KG1 (cell line): ENCODE results near the gene CCNYL1.
"Not testable (repeated sequence)": the region's sequence is repeated elsewhere in the genome, so short reads cannot be mapped to it uniquely, and the experiment has no call there.

Experiments used
- DNase-seq: peaks from one replicate; lab custom pipeline; 2025; lab: John Stamatoyannopoulos, UW

Gene CCNYL1

DNA sequence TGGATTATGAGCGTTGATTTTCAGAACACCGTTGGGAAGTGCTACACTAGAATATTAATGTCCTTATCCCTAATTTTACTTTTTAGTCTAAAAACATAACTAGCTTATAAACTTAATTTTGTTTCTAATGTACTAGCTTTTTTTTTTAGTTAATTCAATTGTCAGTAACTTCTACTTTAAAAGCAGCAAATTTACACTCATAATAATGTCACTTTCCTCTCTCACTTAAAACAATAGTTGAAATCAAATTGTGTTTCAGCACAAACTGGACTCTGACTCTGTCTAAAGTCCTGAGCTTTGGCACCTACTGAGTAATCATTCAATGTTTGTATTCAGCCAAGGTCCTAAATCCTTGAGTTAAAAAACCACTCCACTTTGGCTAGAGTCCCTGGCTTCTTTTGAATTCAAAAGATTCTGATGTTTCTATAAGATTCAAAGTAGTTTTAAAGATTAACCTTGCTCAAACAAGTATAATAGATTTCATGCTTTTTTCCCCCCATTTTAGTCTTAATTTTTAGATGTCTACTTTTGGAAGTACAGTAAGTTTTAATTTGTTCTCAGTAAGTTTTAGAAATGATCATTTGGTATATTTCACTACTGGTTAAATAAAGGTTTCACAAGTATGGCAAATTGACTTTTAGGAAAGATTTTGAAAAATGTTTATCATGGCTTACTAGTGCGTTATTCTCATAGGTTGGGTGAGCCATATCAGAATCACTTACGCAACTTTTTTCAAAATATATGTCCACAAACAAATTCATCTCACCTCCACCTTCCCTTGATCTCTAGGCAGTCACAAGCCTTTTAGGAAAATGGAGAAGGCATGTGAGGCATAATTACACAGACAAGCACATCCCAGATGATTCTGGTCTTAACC is 23.4 kb downstream of the CCNYL1 start:
- DNase-seq = no peak

DNA sequence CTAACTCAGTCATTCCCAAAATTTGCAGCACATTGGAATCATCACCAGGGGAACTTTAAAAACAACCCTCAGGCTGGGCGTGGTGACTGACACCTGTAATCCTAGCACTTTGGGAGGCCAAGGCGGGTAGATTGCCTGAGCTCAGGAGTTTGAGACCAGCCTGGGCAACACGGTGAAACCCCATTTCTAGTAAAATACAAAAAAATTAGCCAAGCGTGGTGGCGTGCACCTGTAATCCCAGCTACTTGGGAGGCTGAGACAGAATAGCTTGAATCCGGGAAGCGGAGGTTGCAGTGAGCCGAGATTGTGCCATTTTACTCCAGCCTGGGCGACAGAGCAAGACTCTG is 24.0 kb downstream of the CCNYL1 start:
- not testable (repeated sequence) for DNase-seq

DNA sequence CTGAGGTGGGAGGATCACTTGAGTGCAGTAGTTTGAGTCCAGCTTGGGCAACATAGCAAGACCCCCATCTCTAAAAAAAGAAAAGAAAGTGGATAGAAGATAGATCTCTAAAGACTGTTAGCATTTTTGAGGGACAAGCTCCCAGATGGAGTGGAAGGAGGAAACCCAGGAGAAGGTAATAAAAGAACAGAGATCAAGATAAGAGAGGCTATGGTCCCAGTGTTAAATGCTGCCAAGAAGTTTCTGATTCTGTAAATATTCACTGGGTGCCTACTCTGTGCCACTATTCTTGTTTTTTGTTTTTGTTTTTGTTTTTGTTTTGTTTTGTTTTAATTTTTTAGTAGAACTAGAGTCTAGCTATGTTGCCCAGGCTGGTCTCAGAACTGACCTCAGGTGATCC is 32.1 kb downstream of the CCNYL1 start:
- no peak for DNase-seq

DNA sequence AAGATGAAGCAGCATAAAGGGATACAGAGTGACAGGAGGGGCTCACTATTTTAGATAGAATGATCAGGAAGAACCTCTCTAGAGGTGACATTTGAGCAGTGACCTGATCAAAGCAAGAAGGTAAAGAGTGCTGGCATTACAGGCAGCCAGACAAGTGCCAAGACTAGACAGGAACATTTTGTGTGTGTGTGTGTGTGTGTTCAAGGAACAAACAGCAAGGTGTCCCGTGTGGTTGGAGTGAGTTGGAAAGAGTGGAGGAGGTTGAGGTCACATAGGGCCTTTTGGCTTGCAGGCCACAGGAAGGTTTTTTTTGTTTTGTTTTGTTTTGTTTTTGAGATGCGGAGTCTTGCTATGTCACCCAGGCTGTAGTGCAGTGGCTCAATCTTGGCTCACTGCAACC is 32.6 kb downstream of the CCNYL1 start:
- DNase-seq = no peak

DNA sequence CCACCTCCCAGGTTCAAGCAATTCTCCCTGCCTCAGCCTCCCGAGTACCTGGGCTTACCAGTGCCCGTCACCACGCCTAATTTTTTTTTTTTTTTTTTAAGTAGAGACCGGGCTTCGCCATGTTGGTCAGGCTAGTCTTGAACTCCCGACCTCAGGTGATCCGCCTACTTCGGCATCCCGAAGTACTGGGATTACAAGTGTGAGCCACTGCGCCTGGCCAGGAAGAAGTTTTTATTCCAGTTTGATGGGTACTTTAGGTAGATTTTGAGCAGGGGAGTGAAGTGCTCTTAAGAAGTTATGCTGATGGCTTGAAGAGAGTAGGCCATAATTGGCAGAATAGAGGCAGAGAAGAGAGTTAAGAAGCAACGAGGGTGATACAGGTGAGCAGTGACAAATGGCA is 33.0 kb downstream of the CCNYL1 start:
- DNase-seq = no peak

DNA sequence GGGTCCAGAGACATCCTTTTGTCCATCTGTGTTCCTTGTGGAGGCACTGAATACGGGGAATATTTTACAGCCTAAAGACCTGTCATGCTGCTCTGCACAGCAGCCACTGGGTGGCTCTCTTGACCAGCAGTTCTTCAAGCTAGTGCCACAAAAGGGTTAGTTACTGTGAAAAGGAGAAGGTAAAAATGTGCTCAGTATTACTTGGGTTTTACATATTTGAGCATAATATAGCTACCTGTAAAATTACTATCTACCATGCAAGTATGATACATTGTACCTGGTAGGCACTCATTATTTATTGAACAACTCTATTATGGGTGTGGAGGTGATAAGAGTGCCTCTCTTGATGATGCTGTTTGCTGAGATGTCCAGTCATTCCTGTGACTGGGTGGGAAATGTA is 34.7 kb downstream of the CCNYL1 start:
- peak; percentile 30 for DNase-seq

DNA sequence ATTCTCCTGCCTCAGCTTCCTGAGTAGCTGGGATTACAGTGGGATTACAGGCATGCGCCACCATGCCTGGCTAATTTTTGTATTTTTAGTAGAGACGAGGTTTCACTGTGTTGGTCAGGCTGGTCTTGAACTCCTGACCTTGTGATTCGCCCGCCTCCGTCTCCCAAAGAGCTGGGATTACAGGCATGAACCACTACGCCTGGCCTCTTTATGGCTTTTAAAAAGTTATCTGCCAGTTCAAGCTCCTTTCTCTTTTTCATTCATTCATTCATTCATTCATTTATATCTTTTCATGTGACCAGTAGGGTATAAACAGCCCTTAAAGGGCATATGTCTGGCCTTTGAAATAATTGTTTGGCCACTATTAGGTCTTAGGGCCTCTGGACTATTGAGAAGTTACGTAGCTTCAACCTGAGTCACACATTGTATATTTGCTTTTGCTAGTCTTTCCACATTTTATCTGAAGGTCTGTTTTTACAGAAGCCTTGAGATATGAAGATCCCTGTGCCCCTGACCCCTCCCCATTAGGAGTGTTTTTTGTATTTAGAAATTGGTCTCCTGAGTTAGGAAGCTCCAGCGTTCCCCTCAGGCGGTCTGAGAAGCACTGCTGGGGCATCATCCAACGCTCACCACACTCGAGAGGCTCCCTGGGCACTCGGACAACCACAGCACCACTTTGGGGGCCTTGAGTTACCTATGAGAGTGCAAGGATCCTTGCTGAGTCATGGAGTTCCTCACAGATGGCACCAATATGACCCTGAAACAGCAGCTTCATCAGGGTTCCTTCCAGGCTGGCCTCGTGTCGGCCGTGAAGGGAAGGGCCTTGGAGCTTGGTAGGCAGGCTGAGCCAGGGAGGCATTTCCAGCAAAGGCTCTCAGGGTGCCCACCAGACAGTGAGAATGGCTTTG is 36.5 kb downstream of the CCNYL1 start:
- no peak for DNase-seq

DNA sequence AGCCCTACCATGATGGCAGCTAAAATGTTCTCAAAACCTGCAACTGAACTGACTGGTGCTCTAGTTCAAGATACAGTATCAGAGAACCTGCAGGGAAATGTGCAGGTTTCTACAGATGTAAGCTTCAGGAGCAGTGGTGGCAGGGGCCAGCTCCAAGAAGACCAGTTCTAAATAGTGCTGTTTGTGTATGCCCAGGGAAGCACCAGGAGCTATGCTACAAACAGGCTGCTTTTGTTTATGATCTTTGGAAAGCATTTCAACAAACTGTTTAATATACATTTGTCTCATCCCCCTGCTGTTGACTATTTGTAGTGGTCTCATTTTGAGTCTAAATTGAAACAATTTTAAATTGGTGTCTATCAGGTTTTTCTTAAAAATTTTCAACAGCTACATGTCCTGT is 37.6 kb downstream of the CCNYL1 start:
- DNase-seq = no peak

DNA sequence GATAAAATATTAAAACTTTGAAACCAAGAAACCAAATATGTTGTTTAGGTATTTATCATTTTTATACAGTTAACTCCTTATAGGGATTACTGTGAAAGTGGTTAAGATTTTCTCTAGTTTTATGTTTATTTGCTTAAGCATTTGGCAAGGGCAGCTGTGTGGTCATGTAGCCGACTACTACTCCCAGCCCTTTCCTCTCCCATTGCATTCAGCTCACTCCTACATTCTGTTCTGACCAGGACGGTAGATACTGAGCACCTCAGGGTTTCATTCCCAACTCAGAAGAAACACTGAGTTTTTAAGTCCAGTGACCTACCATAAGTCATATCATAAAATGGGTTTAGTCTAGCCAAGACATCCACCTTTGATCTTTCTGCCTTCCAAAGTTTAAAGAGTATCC is 38.4 kb downstream of the CCNYL1 start:
- no peak for DNase-seq

DNA sequence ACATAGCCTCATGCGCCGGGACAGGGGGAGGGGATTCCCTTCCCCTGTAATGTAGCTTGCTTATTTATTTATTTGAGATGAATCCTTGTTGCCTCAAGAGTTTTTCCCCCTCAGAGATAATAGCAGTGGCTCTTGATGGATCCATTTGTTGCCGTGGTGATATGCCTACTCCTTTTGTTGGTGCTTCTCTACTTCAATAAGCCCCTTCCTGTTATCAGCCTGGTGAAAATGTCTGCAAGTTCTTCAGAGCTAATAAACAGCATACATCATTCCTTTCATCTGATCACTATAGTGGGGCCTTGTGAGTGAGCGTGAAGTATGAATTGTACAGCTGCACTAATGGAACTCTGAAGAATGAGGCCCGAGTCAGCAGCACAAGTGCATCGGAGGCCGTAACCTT is 38.9 kb downstream of the CCNYL1 start:
- DNase-seq = no peak

DNA sequence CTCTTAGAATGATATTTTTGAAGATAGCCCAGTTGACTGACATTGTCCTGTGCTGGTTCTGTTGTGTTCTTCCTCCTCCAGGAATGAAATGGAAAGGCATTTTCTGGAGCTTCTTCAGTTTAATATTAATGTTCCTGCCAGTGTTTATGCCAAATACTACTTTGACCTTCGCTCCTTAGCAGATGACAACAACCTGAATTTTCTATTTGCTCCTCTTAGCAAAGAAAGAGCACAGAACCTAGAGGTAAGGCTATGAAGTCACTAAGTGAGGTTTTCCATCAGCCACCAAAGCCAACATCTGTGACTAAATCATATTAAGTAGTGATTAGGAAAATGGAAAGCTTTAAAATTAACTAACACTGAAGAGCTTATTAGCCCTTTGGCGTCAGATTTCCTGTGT is 39.4 kb downstream of the CCNYL1 start:
- DNase-seq = no peak

DNA sequence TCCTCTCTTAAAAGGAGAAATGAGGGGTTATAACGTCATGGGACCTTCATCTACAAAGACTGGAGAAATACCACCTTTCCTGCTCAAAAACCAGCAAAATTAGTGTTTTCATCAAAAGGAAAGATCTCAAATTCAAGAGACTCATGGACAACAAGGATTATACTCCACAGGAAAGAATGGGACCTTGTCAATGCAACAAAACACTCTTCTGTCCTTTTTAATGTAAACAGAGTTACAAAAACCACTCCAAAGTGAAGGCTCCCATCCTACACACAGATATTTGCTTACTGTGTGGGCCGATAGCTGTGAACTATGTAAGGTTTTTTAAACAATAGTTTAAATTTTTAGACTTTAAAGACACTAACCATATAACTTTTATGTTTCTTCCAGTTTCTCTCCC is 42.2 kb downstream of the CCNYL1 start:
- not testable (repeated sequence) for DNase-seq

DNA sequence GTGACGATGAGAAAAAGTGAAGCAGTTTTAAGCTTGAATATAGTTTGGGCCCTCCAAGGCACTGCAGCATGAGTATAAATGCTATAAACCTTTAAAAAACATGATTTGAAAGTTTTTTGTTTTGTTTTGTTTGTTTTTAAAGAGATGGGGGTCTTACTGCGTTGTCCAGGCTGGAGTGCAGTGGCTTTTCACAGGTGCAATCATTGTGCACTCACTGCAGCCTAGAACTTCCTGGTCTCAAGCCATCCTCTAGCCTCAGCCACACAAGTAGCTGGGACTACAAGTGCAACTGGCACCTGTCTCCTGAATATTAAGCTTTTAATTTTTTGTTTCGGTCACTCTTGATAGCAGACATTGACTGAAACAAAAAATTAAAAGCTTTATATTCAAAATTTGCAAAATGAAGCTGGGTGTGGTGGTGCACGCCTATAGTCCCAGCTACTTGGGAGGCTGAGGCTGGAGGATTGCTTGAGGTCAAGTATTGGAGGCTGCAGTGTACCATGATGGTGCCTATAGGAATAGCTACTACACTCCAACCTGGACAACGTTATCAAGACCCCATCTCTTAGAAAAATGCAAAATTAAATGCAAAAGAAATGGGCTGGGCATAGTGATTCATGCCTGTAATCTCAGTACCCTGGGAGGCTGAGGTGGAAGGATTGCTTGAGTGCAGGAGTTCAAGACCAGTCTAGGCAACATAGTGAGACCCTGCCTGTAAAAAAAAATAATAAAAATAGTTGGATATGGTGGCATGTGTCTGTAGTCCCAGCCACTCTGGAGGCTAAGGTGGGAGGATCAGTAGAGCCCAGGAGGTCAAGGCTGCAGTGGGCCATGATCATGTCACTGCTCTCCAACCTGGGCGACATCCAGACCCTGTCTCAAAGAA is 43.3 kb downstream of the CCNYL1 start:
- DNase-seq = no peak

DNA sequence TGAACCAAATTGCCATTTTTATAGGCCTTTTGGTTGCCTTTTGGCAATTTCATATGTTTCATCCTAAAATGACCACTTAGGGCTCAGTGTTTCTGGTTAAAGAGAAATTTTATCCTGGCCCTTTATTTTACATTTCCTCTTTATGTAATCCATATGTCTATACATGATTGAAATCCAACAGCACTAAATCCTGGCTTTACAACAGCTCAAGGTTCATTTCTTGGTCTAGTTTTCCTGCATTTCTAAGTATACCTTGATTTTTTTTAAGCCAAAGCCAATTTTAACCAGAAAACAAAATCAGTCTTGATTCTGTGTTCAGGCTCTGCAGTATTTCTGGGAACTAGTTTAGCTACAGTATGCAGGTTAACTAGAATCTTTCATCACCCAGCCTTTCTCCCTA is 46.6 kb downstream of the CCNYL1 start:
- DNase-seq = no peak

DNA sequence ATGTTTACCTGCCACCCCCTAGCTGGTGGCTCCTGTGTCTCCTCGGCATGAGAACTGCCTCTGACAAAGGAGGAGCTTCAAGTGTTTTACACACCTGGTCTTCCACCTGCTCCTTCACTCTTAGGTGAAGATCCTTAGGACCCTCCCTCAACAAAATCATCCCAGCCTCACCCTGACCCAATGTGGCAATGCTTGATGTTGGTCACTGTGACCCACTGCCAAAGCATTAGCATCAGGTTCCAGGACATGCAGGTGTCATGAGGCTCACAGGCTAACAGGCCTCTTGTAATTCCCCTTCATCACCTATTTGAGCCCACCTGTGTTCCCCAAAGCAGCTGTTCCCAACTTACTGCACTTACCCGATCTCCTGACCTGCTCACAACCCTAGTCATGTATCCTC is 48.5 kb downstream of the CCNYL1 start:
- DNase-seq = no peak

DNA sequence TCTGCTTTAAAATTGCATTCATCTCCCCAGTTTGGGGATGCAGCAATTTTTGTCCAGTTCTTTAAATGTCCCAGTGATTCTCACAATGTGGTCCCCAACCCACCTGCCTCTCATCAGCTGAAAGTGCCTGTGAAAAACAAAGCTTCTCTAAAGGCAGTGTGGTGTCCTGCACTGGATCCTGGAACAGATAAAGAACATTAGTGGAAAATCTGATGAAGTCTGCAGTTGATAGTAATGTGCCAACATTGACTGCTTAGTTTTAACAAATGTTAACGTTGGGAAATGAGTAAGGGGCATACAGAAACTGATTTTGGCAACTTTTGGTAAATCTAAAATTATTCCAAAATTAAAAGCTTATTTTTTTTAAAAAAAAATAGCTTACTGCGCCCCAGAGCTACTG is 49.0 kb downstream of the CCNYL1 start:
- no peak for DNase-seq

DNA sequence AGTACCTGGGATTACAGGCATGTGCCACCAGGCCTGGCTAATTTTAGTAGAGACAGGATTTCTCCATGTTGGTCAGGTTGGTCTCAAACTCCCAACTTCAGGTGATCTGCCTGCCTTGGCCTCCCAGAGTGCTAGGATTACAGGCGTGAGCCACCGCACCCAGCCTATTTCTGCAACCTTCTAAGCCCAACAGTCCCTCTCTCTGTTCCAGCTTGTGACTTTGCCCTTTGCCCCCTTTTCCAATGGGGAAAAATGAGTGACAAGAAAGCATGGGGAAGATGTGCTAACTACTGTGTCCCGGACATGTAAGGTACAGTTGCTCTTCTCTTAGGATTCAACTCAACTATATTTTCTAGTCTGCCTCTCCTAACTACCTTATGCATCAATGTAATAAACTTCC is 50.0 kb downstream of the CCNYL1 start:
- DNase-seq = not testable (repeated sequence)

DNA sequence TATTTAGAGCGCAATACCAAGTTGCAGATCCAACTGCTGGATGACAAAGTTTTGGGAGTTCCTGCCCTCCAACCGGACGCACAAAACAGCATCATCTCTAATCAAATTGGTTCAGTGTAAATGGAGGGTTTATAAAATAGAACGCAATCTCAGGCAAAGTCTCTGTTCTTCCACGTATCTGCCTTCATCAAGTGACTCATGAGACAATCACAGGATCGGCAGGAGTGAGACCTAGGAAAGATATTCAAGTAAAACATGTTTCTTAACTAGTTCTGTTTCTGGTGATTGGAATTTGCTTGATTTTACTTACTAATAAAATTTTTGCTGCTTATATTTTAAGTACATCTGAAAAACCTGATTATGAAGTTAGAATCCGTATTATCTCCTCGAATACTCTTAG is 50.7 kb downstream of the CCNYL1 start:
- DNase-seq = no peak

DNA sequence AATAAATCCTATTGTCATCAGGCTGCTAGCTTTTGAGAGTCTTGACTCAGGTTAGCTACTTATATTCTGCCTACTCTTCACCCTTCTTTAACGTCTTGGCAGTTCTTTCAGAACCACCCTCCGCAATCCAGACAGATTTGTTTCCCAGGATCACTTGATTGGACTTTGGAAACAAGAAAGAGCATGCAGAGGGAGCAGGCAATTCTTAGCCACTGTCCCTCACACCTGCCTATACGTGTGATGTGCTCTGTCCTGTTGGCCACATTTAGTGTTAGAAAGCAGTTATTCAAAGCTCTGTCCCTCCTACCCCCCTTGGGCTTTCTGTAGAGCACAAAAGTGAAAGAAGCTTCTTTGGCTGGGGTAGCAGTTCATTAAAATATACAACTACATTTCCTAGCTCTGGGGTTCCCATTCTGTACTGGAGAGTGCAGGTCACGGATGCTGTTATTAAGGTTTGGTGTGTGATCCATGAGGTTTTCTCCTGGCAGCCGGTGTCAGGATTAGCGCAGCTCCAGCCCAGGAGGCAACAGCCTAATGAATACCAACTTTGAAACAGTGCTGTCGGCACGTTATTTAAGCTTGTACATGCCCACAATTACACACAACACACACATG is 52.0 kb downstream of the CCNYL1 start:
- no peak for DNase-seq

DNA sequence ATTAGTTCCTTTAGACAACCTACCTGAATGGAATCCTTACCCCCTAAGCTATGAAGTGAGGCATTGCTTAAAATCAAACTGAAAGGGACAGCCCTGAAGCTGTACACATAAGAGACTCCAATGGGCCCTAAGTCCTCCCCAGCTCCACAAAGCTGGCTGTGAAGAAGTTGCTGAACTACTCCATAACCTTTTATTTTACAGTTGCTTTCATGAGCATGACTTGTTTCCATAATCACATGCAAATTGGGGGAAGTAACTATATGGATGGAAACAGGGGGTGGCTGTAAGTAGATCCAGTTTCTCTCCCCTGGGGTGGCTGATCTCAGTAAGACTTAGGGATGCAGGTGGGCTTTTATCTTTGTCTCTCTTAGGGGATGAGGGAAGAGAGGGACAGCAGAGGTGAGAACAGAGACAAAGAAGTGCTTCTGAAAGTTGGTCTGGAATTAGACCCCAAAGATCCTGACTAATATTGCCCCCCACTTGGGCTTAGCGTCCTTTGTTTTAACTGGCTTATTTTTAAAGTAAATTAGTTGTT is 52.7 kb downstream of the CCNYL1 start:
- DNase-seq = no peak

DNA sequence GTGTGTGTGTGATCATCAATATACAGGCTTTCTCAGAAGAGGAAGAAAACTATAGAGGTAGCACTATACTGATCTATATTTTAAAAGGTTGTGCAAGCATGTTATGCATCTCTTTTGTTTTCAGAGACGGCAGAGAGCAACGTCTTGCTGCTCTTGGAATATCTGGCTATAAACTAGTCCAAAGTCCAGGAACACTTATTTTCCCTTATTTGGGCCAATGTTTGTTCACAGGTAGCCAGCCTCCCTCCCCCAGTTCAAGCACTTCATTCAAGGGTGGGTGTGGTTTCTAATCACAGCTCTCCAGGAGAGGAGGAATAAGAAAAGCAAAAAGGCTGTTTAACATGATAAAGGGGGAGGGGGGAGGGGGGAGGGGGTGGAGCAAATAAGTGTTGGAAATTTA is 54.1 kb downstream of the CCNYL1 start:
- no peak for DNase-seq
